Left lung (tissue), 10 donors: ENCODE data around the gene LALBA. TPM values are rescaled to one million over a fixed set of nuclear protein-coding genes. Genes with fewer than 3 reads are reported as not detected.

ENCODE experiments used
- ATAC-seq: fragments of 200-7000 bp; cut with Tn5 transposase; one replicate; pipeline ENCODE4 v1.9.1; 2020; ENCODE audit warnings: moderate library complexity
- DNase-seq, 4 donors: peaks; one replicate each; pipeline ENCODE4 v3.0.0-alpha.2; 2013 to 2020
- H3K27ac ChIP-seq, 2 donors: fragments of 200-600 bp; sonication (generic) in 1 of 2; one replicate each; pipeline versions ENCODE4 v1.5.0 to v1.8.0; 2020 to 2021
- H3K27me3 ChIP-seq, 2 donors: fragments of 200-600 bp; sonication (generic) in 1 of 2; one replicate each; pipeline versions ENCODE4 v1.5.0 to v1.8.0; 2020 to 2021
- H3K36me3 ChIP-seq, 2 donors: fragments of 200-600 bp; sonication (generic) in 1 of 2; one replicate each; pipeline versions ENCODE4 v1.5.0 to v1.8.0; 2020 to 2021
- H3K4me1 ChIP-seq, 2 donors: fragments of 200-600 bp; one replicate each; pipeline ENCODE4 v1.8.0; 2021
- H3K4me3 ChIP-seq, 2 donors: fragments of 200-600 bp; sonication (generic) in 1 of 2; one replicate each; pipeline versions ENCODE4 v1.5.0 to v1.8.0; 2020 to 2021; ENCODE audit warnings: mild to moderate bottlenecking in 1 of 2
- H3K9me3 ChIP-seq, 2 donors: fragments of 200-600 bp; sonication (generic) in 1 of 2; one replicate each; pipeline versions ENCODE4 v1.5.0 to v1.8.0; 2020 to 2021
- CTCF ChIP-seq, 2 donors: fragments of 200-600 bp; sonication (generic) in 1 of 2; IDR thresholded peaks; one replicate each; pipeline versions ENCODE4 v1.5.0 to v1.8.0; 2021; ENCODE audit warnings: antibody characterized with exemption in 2 of 2
- intact Hi-C, 2 donors: fragments of 100-400 bp; cut with DNase I; formaldehyde crosslinking; loops; one replicate each; pipeline versions ENCODE4 v1.11.2 to v1.14.2; 2022
- polyA plus RNA-seq, 6 donors: library from polyadenylated mRNA; unstranded; fragments of 120-200 nt; gene quantifications; one replicate each; pipeline ENCODE4 v1.2.1, GENCODE V29; 2013; ENCODE audit not compliant: insufficient read length in 6 of 6
- total RNA-seq, 2 donors: library from RNA; stranded (reverse); fragmentation: NEBNext Ultra II Directional; extraction: Animal tissue kit (Norgen Biotek cat#: 25700); gene quantifications; one replicate each; pipeline ENCODE4 v1.2.1, GENCODE V29; 2021
- donor health status: DM: no; HTN: yes; CAD: no.
- donor health status: DM: no; HTN: no; CAD: no.

LALBA gene
- total and polyA plus RNA-seq, 8 donors: not detected

GRCh38 chr12:48545833-48546469 is 23.9 kb downstream of the LALBA start:
- TF ChIP-seq CTCF (IDR thresholded peaks at IDR 0.05): no peak
- intact Hi-C loops: no loop called here
- Histone ChIP-seq H3K27ac (no peak overlapping the region), H3K9me3 (no peaks in the 10 kb centered on the region), H3K4me3 (no peak overlapping the region), H3K36me3 (no peaks in the 10 kb centered on the region), H3K4me1 (no peaks in the 10 kb centered on the region), H3K27me3 (peaks cover 0 to 5% of the 10 kb centered on the region in 2 donors)
- no peak for DNase-seq
- no peak for ATAC-seq

GRCh38 chr12:48542300-48542928 is 27.4 kb downstream of the LALBA start:
- intact Hi-C loops: no loop called here
- Histone ChIP-seq H3K9me3 (no peaks in the 10 kb centered on the region), H3K4me3 (no peak overlapping the region), H3K27ac (no peak overlapping the region), H3K4me1 (no peaks in the 10 kb centered on the region), H3K36me3 (no peaks in the 10 kb centered on the region), H3K27me3 (peaks cover 0 to 5% of the 10 kb centered on the region in 2 donors)
- TF ChIP-seq CTCF (IDR thresholded peaks at IDR 0.05): peak; percentile 41 to 52
- DNase-seq (peak; percentile 5 to 44 (median 35)), ATAC-seq (peak; percentile 91)

- Histone ChIP-seq H3K4me1 (no peaks in the 10 kb centered on the region), H3K27me3 (no peaks in the 10 kb centered on the region), H3K4me3 (no peak overlapping the region), H3K9me3 (peaks cover 0 to 3% of the 10 kb centered on the region in 2 donors), H3K27ac (no peak overlapping the region), H3K36me3 (no peaks in the 10 kb centered on the region)
- no peak for DNase-seq
- ATAC-seq: no peak
- no peak for TF ChIP-seq CTCF (IDR thresholded peaks at IDR 0.05)
- intact Hi-C loops: no loop called here
These were observed 33.2 kb downstream of the LALBA start for GRCh38 chr12:48536602-48537001.

GRCh38 chr12:48532601-48533000 is 37.2 kb downstream of the LALBA start:
- DNase-seq (no peak), ATAC-seq (no peak)
- H3K9me3 ChIP-seq: peaks cover 0 to 3% of the 10 kb centered on the region in 2 donors
- H3K4me1 ChIP-seq: no peaks in the 10 kb centered on the region
- H3K27ac ChIP-seq: no peak overlapping the region
- H3K4me3 ChIP-seq: no peak overlapping the region
- H3K27me3 ChIP-seq: no peaks in the 10 kb centered on the region
- intact Hi-C loops: no loop called here
- TF ChIP-seq CTCF (IDR thresholded peaks at IDR 0.05): no peak
- H3K36me3 ChIP-seq: no peaks in the 10 kb centered on the region

GRCh38 chr12:48527891-48528670 is 41.8 kb downstream of the LALBA start:
- intact Hi-C loops: no loop called here
- DNase-seq: peak in 1 of 4 donors; percentile 67

More at GRCh38 chr12:48527891-48528670, 41.8 kb downstream of the LALBA start:
- Histone ChIP-seq H3K4me3 (no peak overlapping the region), H3K36me3 (no peaks in the 10 kb centered on the region), H3K4me1 (no peaks in the 10 kb centered on the region), H3K9me3 (no peaks in the 10 kb centered on the region), H3K27me3 (no peaks in the 10 kb centered on the region), H3K27ac (no peak overlapping the region)
- ATAC-seq: no peak
- TF ChIP-seq CTCF (IDR thresholded peaks at IDR 0.05): no peak
